Suppressor macrophage treated with lipopolysaccharide for 1 hour (primary cell): ENCODE data around the gene PJA2.
A peak's percentile ranks its signal among the peaks of the same experiment; 100 is the strongest.

Experiments
- DNase-seq, 3 donors: peaks; one replicate each; pipeline ENCODE4 v3.0.0-alpha.2; 2020 to 2022

The PJA2 gene

DNA sequence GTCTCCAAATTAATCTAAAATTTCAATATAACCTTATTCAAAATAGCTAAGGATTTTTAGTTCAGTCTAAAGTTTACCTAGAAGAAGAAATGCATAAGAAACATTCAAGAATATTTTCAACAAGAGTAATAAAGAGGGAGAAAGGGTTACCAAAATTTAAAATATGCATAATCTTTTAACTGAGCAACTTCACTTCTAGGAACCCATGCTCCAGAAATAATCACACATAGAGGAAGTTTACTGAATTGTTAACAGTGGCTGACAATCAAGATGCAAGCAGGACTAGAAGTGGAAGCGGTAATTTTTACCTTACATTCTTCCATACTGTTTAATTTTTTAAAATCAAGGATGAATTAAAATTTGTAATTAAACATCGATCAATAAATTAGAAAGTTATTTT, 1.9 kb downstream of the PJA2 start:
- peak in 2 of 3 donors; percentile 35 to 39 for DNase-seq

DNA sequence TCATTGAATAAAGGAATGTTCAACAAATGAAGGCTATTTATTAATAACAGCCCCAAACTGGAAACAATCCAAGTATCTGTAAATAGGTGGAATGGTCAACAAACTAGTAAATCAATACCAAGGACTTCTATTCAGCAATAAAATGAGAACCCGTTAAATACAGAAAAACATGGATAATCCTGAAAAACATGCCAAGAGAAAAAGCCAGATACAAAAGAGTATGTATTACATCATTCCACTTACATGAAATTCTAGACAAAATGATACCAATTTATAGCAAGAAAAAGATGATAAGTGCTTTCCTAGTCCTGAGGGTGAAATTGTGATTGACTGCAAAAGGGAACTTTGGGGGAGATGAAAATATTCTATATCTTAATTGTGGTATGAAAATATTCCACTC, 3.1 kb downstream of the PJA2 start:
- no peak for DNase-seq

DNA sequence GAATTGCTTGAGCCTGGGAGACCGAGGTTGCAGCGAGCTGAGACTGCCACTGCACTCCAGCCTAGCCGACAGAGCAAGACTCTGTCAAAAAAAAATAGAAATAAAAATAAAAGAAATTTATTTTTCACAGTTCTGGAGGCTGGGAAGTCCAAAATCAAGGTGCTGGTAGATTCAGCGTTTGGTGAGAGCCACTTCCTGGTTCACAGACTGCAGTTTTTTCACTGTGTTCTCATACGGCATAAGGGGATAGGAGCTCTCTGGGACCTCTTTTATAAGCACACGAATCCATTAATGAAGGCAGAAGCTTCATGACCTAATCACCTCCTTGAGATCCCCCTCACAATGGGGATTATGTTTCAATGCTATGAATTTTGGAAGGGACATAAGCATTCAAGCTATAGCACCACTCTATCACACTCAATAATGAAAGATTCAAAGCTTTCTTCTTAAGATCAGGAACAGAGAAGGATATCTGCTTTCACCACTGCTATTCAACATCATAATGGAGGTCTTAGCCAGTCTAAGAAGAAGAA, 5.3 kb downstream of the PJA2 start:
- no peak for DNase-seq

- no peak for DNase-seq
These were observed 6.3 kb downstream of the PJA2 start for GRCh38 chr5:109403469-109403868.

- no peak for DNase-seq
These were observed 10.5 kb downstream of the PJA2 start for GRCh38 chr5:109399092-109399759.

- no peak for DNase-seq
These were observed 12.8 kb downstream of the PJA2 start for GRCh38 chr5:109396965-109397364.

GRCh38 chr5:109394806-109395205, 15.0 kb downstream of the PJA2 start:
- DNase-seq, result no peak

DNA sequence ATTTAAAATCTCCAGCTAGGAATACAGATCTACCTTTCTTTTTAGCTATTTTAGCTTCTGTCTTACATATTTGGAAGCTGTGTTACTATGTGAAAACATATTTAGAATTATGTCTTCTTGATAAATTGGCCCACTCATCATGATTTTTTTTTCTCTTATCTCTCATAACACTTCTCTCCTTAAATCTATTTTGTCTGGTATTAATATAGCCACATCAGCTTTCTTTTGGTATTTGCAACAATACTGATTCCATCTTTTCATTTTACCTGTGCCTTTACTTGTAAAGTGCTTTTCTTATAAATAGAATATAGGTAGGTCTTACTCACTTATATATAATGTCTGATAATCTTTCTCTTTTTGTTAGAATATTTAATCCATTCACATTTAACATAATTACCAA, 19.6 kb downstream of the PJA2 start:
- DNase-seq, result no peak

DNA sequence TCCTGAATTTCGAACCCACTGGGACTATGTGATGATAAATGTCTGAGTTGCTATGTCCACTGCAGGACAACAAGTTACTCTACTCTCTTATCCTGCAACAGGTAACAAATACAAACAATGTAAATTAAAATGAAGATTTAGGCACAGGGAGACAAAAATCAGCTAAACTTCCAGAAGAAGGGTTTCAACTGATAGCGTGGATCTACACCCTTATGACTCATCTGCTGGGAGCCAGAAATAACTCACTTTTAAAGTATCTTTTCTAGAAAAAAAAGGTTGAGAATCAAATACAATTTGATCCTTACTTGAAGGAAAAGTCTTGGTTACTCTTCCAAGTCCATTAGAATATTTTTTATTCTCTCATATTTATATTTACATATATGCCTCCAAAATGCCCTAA, 21.4 kb downstream of the PJA2 start:
- DNase-seq, result no peak

- DNase-seq, result no peak
These were observed 22.3 kb downstream of the PJA2 start for GRCh38 chr5:109387408-109387974.

GRCh38 chr5:109378095-109378494, 31.7 kb downstream of the PJA2 start:
- no peak for DNase-seq

DNA sequence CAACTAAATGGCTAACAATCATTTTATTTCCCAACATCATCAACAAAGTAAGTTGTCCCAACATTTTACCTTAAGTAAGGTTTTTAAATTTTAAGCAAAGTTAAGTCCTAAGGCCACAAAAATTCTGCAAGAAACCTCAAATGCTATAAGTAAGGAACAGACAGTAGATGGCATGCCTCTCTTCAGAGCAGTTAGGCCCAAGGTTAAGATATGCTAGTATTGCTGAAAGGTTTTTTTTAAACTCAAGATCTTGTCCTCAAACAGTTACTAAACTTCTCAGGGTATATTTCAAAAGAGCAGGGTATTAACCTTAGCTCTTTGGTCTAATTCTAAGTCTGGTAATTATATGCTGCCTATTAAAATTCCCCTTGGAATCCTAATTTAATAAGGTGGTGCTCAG, 35.1 kb downstream of the PJA2 start:
- no peak for DNase-seq

- no peak for DNase-seq
These were observed 35.8 kb downstream of the PJA2 start for GRCh38 chr5:109373932-109374331.

GRCh38 chr5:109370343-109370742, 39.4 kb downstream of the PJA2 start:
- DNase-seq, result no peak

DNA sequence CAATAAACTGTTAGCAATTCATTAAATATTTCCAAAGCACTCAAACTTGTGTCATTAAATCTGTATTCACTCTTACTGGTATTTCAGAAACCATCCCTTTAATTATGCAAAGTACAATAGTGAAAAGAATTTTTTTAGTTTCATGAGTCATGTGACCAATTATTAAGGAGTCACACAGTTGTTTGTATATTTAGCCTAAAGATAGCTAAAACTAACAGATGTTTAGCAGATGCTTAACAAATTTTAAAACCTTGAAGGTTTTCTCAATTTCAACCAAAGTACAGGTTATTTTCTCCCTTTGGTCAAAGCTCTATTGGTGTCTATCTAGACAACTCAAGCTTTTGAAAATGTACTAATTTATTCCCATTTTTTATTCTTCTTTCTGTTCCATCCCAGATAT, 44.1 kb downstream of the PJA2 start:
- DNase-seq, result no peak

- no peak for DNase-seq
These were observed 44.8 kb downstream of the PJA2 start for GRCh38 chr5:109364977-109365376.

DNA sequence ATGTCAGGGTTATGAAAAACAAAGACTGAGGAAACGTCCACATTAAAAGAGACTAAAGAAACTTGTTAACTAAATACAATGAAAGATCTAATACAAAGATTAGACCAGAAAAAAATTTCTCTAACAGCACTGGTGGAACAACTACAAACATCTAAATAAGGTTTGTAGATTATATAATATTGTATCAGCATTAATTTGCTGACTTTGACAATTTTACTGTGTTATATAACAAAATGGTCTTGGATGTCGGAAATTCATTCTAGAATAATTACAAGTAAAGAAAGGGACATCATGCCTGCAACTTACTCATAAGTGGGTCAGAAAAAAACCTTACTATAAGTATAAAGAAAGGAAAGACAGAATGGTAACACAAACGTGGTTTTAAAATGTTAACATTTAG, 50.1 kb downstream of the PJA2 start:
- DNase-seq, result no peak

DNA sequence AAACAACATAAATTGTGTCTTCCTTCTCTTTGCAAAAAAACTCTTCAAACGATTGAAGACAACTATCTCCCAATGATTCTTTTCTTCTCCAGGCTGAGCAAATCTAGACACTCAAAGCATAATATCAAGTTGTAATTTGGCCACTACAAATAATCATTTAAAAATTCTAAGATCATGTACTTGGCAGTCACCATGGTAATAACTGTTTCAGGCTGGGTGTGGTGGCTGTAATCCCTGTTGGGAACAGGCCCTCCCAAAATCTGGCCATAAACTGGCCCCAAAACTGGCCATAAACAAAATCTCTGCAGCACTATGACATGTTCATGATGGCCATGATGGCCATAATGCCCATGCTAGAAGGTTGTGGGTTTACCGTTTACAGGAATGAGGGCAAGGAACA, 52.0 kb downstream of the PJA2 start:
- no peak for DNase-seq

DNA sequence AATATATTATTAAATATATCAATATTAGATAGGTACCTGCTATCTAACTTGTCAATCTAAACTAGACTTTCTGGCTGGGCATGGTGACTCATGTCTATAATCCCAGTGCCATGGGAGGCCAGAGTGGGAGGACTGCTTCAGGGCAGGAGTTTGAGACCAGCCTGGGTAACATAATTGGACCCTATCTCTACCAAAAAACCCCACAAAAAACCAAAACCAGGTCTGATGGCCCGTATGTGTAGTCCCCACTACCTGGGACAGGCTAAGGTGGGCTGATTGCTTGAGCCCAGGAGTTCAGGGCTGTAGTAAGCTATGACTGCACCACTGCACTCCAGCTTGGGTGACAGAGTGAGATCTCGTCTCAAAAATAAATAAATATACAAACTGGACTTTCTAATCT, 55.0 kb downstream of the PJA2 start:
- DNase-seq, result no peak

DNA sequence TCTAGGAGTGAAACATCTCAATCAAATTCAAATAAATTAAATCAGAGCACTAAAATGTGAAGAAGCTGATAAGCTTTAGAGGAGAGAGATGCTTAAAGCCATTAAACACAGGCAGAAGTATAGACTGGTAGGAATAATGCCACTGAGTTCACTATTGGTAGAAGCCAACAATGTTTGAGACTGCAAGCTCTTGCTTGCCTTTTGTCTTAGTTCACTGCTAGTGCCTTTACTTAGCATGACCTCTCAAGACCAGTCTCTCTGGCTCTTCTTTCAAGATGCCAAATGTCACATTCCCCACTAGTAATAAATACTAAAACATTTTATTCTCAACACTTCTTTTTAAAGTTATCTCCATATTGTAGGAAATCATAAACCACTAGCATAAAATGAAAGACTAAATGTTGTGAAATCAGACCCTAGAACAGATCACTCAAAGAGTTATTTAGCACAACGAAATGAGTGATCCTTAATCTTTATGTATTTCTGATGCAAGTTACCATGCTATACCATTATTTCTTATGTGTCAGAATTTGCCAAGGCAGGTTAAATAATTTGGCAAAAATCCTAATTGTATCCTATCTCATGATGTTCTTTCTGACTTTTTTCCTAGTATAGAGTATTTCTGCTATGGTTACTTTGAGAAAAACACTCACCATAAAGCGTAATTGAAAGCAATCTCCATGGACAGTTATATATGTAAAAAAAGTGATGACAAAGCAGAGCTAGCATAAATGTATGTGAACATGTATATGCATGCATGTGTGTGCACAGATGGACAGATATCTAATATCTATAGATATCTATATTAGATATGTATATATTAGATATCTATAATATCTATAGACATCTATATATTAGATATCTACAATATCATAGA, 57.5 kb downstream of the PJA2 start:
- DNase-seq, result no peak

DNA sequence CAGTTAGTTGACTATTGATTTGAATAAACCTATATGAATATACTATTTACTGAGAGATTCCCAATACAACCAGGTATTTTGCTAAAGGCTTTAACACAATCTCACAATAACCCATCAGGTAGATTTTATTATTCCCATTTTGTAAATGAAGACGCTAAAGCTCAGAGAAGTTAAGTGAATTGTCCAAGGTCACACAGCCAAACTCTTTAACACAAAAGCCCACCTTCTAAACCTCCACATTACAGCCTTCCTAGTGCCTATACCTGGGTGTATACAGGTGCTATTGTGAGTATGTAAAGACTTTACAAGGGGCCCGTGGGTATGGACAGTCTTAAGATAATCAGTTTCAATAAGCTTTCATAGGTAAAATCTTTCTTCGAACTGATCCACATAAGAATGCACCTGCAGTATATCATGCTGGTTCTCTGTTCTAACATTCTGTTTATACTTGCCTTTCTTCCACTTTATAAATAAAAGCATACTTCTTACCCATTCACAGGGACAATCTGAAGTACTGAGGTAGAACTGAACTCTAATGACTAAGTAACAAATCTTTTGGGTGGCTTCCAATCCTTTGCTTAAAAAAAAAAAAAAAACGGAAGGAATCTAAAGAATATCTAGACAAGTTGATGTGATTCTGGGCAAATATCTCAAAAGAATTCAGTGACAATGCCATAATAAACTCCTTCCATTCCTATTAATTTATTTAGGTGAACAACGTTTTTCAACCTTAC, 59.1 kb downstream of the PJA2 start:
- no peak for DNase-seq

GRCh38 chr5:109349388-109349787, 60.4 kb downstream of the PJA2 start:
- no peak for DNase-seq

DNA sequence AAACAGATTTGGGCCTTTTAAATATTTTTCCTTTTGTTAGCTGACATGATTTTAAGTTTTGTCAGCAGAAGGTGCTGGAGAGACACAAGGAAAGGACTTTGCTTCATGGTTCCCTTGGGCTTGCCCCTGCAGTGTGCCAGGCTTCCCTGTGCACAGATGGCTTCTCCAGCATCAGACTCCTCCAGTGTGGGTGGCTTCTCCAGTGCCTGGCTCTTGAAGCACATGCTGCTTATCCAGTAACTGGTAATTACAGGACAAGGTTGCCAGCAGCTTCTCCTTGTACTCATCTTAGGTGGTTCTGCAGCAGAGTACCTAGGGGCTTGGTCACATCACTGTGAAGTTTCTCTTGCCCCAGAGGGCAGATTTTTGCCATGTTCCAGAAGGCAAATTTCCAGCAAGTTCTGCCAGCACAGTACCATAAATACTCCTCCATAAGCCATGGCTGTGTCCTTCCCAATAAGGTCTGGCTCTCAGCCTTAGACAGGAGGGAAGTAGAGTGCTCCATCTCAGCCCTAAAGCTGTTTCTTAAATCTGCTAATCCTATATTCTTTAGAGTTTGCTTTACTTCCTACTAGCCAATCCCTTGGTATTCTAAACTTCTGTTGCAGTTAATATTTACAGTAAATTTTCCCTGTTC, 62.4 kb downstream of the PJA2 start:
- no peak for DNase-seq
